AG04450 (cell line): Measurements from ENCODE around the gene KCNK7. TPM values are rescaled to one million over a fixed set of nuclear protein-coding genes. Genes with fewer than 3 reads are reported as not detected.
A peak's percentile ranks its signal among the peaks of the same experiment; 100 is the strongest.

ENCODE experiments used
- CTCF ChIA-PET: fragments of 300-600, 350-600 bp; formaldehyde crosslinking; extraction: SDS; loops from one replicate; lab custom pipeline; 2022; ENCODE audit warnings: antibody characterized with exemption, inconsistent platforms; lab: Charles Lee
- POLR2A ChIA-PET: fragments of 350-600 bp; formaldehyde crosslinking; extraction: SDS; loops from one replicate; lab custom pipeline; 2021; ENCODE audit warnings: antibody characterized with exemption, inconsistent platforms; lab: Yijun Ruan, JAX
- DNase-seq: peaks from one replicate; pipeline ENCODE4 v3.0.0-alpha.2; 2011; ENCODE audit warnings: low read depth, low spot score
- H3K27ac ChIP-seq: one replicate; pipeline ENCODE4 v1.5.1; 2012; ENCODE audit warnings: low read depth, low read length, control low read depth
- H3K27me3 ChIP-seq: one replicate; pipeline ENCODE4 v1.6.0; 2012; ENCODE audit warnings: low read length; ENCODE audit not compliant: control insufficient read depth, insufficient read depth
- H3K4me3 ChIP-seq: 2 replicates; pipeline ENCODE4 v1.5.1; 2011; ENCODE audit warnings: mild to moderate bottlenecking, low read depth, low read length, control low read depth
- H3K9me3 ChIP-seq: 2 replicates; pipeline ENCODE4 v1.5.1; 2012; ENCODE audit warnings: low read length; ENCODE audit not compliant: control insufficient read depth, insufficient read depth
- CTCF ChIP-seq: IDR thresholded peaks from 2 replicates; pipeline ENCODE4 v1.5.1; 2011; ENCODE audit warnings: low read depth, low read length, control low read depth, inconsistent platforms
- polyA plus RNA-seq: library from polyadenylated mRNA; depleted of rRNA; stranded (reverse); fragments of >200 nt; gene quantifications from 2 replicates; pipeline ENCODE4 v1.2.3, GENCODE V29; 2011

Gene KCNK7
- polyA plus RNA-seq, 1 experiment, result not detected

- no peaks in the 10 kb centered on the region; the same call in 1 of the 2 replicates for H3K9me3 ChIP-seq
- H3K27me3 ChIP-seq, result no peaks in the 10 kb centered on the region
- ChIA-PET POLR2A (interaction anchor here (1.2 kb wide), 1 partner anchor 22 kb away, joined by 3 read pairs; the partner anchor contains the start of gene SIPA1), CTCF (interaction anchor here (0.6 kb wide), 1 partner anchor 243 kb away, joined by 3 read pairs; no protein-coding TSS in a partner anchor)
- H3K27ac ChIP-seq, result no peak overlapping the region
- no peak for DNase-seq
- H3K4me3 ChIP-seq, result peak overlapping the region; percentile 91
- no peak for TF ChIP-seq CTCF
These were observed 21.0 kb upstream of the KCNK7 start for GRCh38 chr11:65616575-65617001.

- no peak for DNase-seq
- Histone ChIP-seq H3K27ac (peak overlapping the region; percentile 70), H3K9me3 (no peaks in the 10 kb centered on the region; the same call in 1 of the 2 replicates), H3K27me3 (no peaks in the 10 kb centered on the region), H3K4me3 (peak overlapping the region; percentile 91)
- POLR2A ChIA-PET, result interaction anchor here (0.6 to 1.7 kb wide), 16 partner anchors 9 to 354 kb away, joined by 3 to 9 read pairs (median 6); partner anchors contain the start of genes CCDC85B, CFL1, FAM89B and POLA2
- no peak for TF ChIP-seq CTCF
- CTCF ChIA-PET, result interaction anchor here (0.6 to 1.4 kb wide), 4 partner anchors 23 to 244 kb away, joined by 3 to 8 read pairs (median 4); no protein-coding TSS in a partner anchor
These were observed 20.5 kb upstream of the KCNK7 start for GRCh38 chr11:65615950-65616574.

GRCh38 chr11:65615229-65615949 lies 19.8 kb upstream of the KCNK7 start, which contains the start of gene PCNX3:
TSS of gene PCNX3 (plus strand) at chr11:65615776. CDS start at chr11:65616312, 536 bp downstream.
- peak within 1 kb of the TSS; percentile 83 for H3K27ac ChIP-seq
- no peak for TF ChIP-seq CTCF
- POLR2A ChIA-PET, result interaction anchor here (0.6 to 1.7 kb wide), 28 partner anchors 8 to 703 kb away, joined by 3 to 9 read pairs (median 5); partner anchors contain the start of genes CCDC85B, CFL1, EHBP1L1 and FAM89B
- H3K27me3 ChIP-seq, result no peaks in the 10 kb centered on the region
- peak within 1 kb of the TSS; percentile 93 for H3K4me3 ChIP-seq
- peak; percentile 100 for DNase-seq
- CTCF ChIA-PET, result interaction anchor here (1.0 to 1.4 kb wide), 4 partner anchors 11 to 203 kb away, joined by 3 to 8 read pairs (median 4); no protein-coding TSS in a partner anchor
- no peaks in the 10 kb centered on the region; the same call in 1 of the 2 replicates for H3K9me3 ChIP-seq

- CTCF ChIA-PET, result interaction anchor here (1.4 kb wide), 2 partner anchors 19 to 72 kb away, joined by 6 to 8 read pairs; no protein-coding TSS in a partner anchor
- TF ChIP-seq CTCF, result no peak
- POLR2A ChIA-PET, result interaction anchor here (0.6 to 0.9 kb wide), 2 partner anchors 73 to 191 kb away, joined by 3 read pairs; partner anchors contain the start of gene NEAT1
- no peak for DNase-seq
- H3K9me3 ChIP-seq, result no peaks in the 10 kb centered on the region; the same call in 1 of the 2 replicates
- H3K27ac ChIP-seq, result peak overlapping the region; percentile 83
- no peaks in the 10 kb centered on the region for H3K27me3 ChIP-seq
- peak overlapping the region; percentile 93 for H3K4me3 ChIP-seq
These were observed 17.7 kb upstream of the KCNK7 start for GRCh38 chr11:65613091-65613928.
